ENCODE measurements around the gene LARP1B.
"Not testable (repeated sequence)": the region's sequence is repeated elsewhere in the genome, so short reads cannot be mapped to it uniquely, and the experiment has no call there.

The LARP1B gene

GRCh38 chr4:128228845-128229795 lies 168.0 kb downstream of the LARP1B start:
- DNase-seq = peak; percentile 83

GRCh38 chr4:128232719-128233118 lies 171.6 kb downstream of the LARP1B start:
- no peak for DNase-seq

DNA sequence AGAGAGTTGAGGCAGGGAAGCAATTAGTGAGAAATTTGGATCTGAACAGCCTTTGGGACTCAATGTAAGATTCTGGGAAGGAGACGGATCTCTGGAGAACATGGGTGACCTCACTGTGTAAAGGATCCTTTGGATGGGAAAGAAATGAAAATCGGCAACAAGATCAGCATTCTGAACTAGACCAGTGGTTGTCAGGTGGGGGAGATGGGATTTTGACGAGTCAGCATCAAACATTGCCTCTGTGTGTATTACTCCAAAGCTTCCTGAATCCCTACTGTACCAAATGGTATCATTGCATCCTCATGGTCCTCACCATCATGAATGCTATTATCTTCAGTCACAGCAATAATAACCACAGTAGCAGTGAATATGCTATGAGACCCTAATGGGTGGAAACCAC lies 173.7 kb downstream of the LARP1B start:
- no peak for DNase-seq

DNA sequence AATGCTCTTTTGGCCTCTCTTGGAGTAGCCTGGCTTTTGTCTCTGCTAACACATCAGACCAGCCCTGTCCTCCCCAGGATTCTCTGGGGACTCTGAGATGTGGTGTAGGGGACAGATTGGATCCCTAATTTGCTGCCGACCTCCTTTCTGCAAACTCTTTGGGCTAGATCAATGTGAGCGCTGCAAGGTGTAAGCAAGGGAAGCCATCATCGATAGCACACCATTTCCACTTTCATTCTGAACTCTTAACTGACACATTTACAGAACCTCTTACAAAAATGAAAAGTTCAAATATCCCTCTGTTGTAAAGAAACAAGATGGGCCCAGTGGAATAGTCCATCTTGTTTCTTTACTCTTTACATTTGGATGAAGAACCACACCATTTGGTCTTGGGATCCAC lies 179.9 kb downstream of the LARP1B start:
- DNase-seq = no peak

GRCh38 chr4:128241425-128241913 lies 180.4 kb downstream of the LARP1B start:
- no peak for DNase-seq

DNA sequence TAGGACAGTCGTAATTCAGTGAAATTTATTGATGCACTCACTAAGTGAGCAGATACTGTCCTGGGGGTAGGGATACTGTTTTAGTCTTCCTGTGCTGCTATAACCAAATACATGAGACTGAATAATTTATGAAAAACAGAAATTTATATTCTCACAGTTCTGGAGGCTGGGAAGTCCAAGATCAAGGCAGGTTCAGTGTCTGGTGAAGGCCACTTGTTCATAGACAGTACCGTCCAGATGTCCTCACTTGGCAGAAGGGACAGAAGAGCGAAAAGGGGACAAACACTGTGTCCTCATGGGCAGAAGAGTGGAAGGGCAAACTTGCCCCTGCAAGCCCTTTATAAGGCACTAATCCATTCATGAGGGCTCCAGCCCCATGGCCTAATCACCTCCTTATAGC lies 180.9 kb downstream of the LARP1B start:
- DNase-seq = no peak

DNA sequence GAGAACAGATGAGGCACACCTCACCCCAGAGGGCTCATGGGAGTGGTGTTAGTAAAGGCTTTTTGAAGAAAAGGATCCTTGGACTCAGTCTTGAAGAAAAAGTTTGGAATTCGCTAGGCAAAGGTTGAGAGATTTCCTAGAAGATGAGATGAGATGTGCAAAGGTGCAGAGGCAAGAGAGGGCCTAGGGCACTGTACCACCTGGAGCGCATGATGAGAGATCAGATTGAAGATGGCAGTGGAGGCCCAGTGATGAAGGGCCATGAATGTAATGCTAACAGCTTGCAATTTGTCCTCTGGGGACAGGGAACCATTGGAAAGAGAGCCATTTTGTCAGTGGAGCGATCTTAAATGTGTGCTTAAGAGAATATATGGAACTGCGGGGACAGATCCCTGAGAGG lies 181.5 kb downstream of the LARP1B start:
- no peak for DNase-seq

DNA sequence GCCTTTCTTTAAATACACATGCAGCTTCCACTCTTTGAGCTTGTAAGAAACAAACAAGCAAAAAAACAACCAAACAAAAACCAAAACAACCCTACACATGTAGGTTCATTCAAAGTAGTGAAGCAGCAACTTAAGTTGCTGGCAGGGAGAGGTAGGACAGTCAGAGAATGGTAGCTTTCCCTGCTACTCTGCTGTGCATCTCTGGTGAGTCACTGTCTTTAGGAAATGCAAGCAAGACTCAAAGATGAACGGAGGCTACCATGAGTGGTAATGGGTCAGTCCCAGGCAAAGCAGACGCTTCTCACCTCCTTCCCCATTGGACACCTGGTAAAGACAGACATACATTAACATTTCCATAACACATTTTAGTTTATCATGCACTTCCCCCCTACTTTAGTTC lies 183.3 kb downstream of the LARP1B start:
- DNase-seq = no peak

DNA sequence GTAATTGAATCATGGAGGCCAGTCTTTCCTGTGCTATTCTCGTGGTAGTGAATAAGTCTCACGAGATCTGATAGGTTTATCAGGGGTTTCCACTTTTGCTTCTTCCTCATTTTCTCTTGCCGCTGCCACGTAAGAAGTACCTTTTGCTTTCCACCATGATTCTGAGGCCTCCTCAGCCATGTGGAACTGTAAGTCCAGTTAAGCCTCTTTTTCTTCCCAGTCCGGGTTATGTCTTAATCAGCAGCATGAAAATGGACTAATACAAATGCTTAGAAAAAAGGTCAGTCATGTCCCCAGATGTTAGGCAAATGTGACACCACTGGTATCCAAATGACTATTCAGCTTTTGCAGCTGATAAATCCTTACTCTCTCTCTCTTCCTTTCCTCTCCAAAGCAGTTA lies 184.3 kb downstream of the LARP1B start:
- not testable (repeated sequence) for DNase-seq

DNA sequence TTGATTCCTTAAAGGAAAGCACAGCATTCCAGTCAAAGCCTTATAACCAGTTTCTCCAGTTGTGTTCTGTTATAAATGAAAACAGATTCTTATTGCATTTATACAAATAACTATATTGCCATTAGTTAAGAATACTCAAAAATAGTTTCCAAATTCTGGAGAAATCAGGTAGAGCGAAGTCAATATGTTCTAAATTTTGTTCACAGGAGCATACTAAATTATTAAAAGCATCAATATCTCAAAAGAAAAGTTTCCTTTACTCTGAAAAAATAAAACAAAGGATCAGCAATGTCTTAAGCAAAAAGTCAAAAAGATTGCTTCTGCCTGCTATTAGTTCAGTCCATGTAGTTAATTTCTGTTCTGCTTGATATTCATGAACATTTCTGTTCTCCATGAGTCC lies 186.8 kb downstream of the LARP1B start:
- DNase-seq = no peak

GRCh38 chr4:128249787-128250668 lies 188.9 kb downstream of the LARP1B start:
- DNase-seq = no peak

DNA sequence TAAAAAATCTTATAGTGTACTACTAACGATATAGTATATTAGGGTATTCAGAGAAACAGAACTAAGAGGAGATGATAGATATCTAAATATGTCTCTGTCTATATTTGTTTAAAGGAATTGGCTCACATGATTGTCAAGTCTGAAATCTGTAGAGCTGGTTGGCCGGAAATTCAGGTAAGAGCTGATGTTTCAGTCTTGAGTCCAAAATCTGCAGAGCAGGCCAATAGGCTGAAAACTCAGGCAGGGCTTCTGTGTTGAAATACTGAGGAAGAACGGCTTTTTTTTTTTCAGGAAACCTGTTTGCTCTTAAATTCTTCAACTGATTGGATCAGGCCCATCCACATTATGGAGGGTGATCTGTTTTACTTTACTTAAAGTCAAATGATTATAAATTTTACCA lies 194.8 kb downstream of the LARP1B start:
- DNase-seq = no peak

GRCh38 chr4:128256539-128256938 lies 195.4 kb downstream of the LARP1B start:
- no peak for DNase-seq

DNA sequence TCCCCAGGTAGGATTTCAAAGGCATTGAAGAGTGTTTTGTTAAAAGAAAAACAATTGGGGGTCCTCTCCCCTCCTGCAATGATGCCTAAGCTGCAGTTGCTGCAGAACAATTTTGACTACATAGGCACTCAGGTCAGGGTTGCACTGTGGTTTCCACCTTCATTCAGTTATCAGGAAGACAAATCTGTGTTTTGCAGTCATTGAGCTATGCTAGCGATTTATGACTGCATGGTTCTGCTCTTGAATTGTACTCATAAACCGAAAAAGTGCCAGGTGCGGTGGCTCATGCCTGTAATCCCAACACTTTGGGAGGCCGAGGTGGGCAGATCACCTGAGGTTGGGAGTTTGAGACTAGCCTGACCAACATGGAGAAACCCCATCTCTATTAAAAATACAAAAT lies 197.1 kb downstream of the LARP1B start:
- DNase-seq = not testable (repeated sequence)

- not testable (repeated sequence) for DNase-seq
Measured at GRCh38 chr4:128259889-128260288, 198.8 kb downstream of the LARP1B start.
